NB4 (cell line): ENCODE data around the gene HJV.

Experiments
- CTCF ChIP-seq: IDR thresholded peaks from one replicate; pipeline ENCODE4 v1.5.1; 2012; ENCODE audit warnings: low read depth, low read length
- MAX ChIP-seq: IDR thresholded peaks from 2 replicates; pipeline ENCODE4 v1.6.1; 2011; ENCODE audit warnings: low read depth, low read length
- MYC ChIP-seq: IDR thresholded peaks from 2 replicates; pipeline ENCODE4 v1.6.1; 2011; ENCODE audit warnings: low read depth, low read length
- POLR2A ChIP-seq: IDR thresholded peaks from 2 replicates; pipeline ENCODE4 v1.6.1; 2011; ENCODE audit warnings: mild to moderate bottlenecking; ENCODE audit not compliant: insufficient read length; ENCODE audit errors: extremely low read depth

- TF ChIP-seq POLR2A (no peak), CTCF (no peak), MAX (no peak), MYC (no peak)
Measured at GRCh38 chr1:146029117-146029516, 7.6 kb upstream of the HJV start.
